Coronary artery (tissue), 2 donors: ENCODE measurements around the gene WDR74.

ENCODE experiments used
- DNase-seq: peaks from one replicate; pipeline ENCODE4 v3.0.0-alpha.2; 2017; ENCODE audit warnings: low spot score
- H3K27ac ChIP-seq, 2 donors: fragments of 200-600 bp; sonication (generic); one replicate each; pipeline ENCODE4 v1.5.1; 2016 to 2019
- H3K4me3 ChIP-seq: fragments of 200-600 bp; sonication (generic); 2 replicates; pipeline ENCODE4 v1.5.1; 2016; ENCODE audit warnings: mild to moderate bottlenecking, moderate library complexity
- TF ChIP-seq, protein P1 (sequence below): fragments of 200-600 bp; sonication (generic); IDR thresholded peaks from one replicate; pipeline ENCODE4 v1.5.1; 2019; ENCODE audit warnings: antibody characterized with exemption

WDR74 gene

GRCh38 chr11:62853279-62853965, 14.0 kb upstream of the WDR74 start:
- DNase-seq = no peak
- TF ChIP-seq, protein P1, sequence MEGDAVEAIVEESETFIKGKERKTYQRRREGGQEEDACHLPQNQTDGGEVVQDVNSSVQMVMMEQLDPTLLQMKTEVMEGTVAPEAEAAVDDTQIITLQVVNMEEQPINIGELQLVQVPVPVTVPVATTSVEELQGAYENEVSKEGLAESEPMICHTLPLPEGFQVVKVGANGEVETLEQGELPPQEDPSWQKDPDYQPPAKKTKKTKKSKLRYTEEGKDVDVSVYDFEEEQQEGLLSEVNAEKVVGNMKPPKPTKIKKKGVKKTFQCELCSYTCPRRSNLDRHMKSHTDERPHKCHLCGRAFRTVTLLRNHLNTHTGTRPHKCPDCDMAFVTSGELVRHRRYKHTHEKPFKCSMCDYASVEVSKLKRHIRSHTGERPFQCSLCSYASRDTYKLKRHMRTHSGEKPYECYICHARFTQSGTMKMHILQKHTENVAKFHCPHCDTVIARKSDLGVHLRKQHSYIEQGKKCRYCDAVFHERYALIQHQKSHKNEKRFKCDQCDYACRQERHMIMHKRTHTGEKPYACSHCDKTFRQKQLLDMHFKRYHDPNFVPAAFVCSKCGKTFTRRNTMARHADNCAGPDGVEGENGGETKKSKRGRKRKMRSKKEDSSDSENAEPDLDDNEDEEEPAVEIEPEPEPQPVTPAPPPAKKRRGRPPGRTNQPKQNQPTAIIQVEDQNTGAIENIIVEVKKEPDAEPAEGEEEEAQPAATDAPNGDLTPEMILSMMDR = no peak
- H3K4me3 ChIP-seq = peak overlapping the region; percentile 74
- no peak overlapping the region for H3K27ac ChIP-seq

GRCh38 chr11:62852523-62853188, 13.3 kb upstream of the WDR74 start:
- DNase-seq = no peak
- no peak overlapping the region for H3K4me3 ChIP-seq
- TF ChIP-seq, protein P1 = no peak
- H3K27ac ChIP-seq = no peak overlapping the region

DNA sequence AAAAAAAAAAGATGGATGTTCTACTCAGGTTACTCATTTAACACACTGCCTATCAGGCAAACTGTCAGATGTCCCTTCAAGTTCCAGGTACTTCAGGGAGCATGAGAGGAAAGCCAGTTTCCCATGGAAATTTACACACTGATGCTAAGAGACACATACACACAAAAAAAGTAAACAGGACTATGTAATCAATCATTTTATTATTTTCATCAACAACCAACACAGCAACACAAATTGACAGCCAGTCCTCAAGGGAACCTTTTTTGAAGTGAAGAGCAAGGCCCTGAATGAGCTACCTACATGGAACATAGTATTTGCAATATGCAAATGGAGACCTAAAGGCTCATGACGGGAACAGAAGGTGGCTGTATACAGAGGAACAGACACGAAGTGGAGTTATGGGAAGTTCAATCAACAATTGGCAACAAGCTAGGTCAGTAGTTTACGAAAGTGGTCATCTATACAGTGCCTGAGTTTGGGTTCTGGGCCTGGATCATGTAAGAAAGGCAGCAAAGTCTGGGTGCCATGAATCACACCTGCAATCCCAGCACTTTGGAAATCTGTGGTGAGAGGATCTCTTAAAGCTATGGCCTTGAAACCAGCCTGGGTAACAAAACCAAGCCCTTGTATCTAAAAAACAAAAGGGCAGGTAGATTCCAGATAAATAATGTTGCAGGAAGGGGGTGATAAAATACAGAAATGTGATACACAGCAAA, 12.6 kb upstream of the WDR74 start:
- no peak for DNase-seq
- H3K27ac ChIP-seq = no peak overlapping the region
- no peak overlapping the region for H3K4me3 ChIP-seq
- TF ChIP-seq, protein P1 = no peak

GRCh38 chr11:62850911-62851806, 11.8 kb upstream of the WDR74 start:
- TF ChIP-seq, protein P1 = no peak
- H3K27ac ChIP-seq = no peak overlapping the region
- H3K4me3 ChIP-seq = no peak overlapping the region
- no peak for DNase-seq

DNA sequence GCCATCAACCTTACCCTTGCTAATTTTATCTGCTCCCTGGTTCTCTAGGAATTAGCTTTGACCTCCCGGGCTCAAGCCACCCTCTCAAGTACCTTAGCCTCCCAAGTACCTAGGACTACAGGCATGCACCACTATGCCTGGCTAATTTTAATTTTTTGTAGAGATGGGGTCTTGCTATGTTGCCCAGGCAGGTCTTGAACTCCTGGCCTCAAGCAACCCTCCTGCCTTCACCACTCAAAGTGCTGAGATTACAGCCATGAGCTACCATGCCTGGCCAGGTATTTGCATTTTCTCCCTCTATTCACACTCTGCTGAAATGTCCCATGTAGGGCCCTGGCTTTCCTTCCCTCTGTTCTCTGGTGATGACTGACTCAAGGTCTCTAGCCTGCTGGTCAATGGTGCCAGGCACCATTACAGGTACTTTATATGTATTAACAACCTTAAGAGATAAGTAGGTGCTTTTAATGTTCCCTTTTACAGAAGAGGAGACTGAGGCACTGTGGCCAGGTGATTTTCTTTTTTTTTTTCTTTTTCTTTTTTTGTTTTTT, 8.5 kb upstream of the WDR74 start:
- H3K4me3 ChIP-seq = no peak overlapping the region
- no peak for DNase-seq
- TF ChIP-seq, protein P1 = no peak
- no peak overlapping the region for H3K27ac ChIP-seq

GRCh38 chr11:62846177-62846576, 6.8 kb upstream of the WDR74 start:
- no peak for DNase-seq
- Histone ChIP-seq H3K27ac (no peak overlapping the region), H3K4me3 (no peak overlapping the region)
- TF ChIP-seq, protein P1 = no peak
